NOMO-1 treated with DMSO at 0.1 percent for 48 hours (cell line): ENCODE measurements around the gene ERG28.
"Not testable (repeated sequence)": the region's sequence is repeated elsewhere in the genome, so short reads cannot be mapped to it uniquely, and the experiment has no call there.

Source experiments
- DNase-seq: peaks from one replicate; lab custom pipeline; 2025; ENCODE audit not compliant: unreplicated experiment; lab: John Stamatoyannopoulos, UW

ERG28 gene, protein sequence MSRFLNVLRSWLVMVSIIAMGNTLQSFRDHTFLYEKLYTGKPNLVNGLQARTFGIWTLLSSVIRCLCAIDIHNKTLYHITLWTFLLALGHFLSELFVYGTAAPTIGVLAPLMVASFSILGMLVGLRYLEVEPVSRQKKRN

DNA sequence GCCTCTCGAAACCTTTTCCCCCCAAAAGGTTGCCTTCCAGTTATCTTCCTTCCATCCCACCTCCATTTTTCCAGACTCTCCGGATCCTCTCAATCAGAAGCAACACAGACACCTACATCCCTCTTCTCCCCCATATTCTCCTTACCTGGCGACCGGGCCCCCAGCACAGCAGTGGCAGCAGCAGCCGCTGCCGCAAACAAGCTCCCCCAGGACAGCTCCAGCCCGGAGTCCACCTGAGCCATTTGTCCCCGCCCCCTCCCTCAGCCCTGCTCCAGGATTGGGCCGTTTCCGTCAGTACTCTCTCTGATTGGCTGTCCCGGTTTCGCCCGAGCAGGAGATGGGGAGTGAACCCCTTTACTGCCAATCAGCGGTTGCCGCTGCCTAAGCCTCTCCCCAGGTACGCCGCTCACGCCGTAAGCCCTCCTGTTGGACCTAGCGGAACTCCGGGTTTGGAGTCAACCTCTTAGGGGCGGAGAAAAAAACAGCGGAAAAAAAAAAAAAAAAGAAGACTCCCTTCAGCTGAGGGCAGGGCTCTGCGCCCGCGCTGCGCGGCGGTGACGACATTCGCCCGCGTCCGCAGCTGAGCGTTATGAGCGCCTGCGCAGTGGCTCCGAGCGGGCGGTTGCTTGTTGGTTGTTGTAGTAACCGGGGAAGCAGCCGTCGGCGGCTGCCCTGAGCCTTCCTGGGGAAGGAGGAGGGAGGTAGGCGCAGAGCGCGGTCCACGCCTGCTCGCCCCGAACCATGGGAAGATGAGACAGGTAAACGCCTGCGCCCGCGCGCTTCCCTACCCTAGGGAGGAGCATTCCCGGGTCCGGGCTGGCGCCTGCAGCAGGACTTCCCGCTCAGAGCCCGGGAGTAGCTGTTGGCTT is at the start of gene ERG28, which contains the start of gene TTLL5:
Gene ERG28, minus strand, starts transcription at position 247 of the 869 bp plus-strand sequence. CDS start 3,374 bp downstream, outside the sequence.
Gene TTLL5, plus strand, starts transcription at position 617 of the 869 bp plus-strand sequence. CDS start 1,904 bp downstream, outside the sequence.
- DNase-seq, result peak; percentile 98

GRCh38 chr14:75709207-75709812 is 48.6 kb upstream of the ERG28 start:
- DNase-seq, result peak; percentile 63

GRCh38 chr14:75705014-75705413 is 44.3 kb upstream of the ERG28 start:
- DNase-seq, result no peak

DNA sequence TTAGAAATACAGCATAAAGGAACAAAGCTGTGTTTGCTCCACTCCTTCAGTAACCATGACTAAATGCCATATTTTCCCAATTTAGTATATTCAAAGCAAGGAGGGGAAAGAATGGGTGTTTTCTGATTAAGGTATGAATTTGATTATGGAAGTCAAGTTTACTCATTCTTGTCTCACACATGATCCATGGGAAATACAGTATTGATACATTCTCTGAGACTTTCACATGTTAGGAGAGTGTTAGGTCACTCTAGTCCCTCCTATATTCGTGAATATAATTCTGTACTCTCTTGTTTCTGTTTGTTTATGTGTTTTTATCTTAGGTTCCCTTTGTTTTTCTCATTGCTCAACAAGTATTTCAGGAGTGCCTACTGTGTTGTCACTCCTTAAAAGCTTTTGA is 42.8 kb upstream of the ERG28 start:
- no peak for DNase-seq

DNA sequence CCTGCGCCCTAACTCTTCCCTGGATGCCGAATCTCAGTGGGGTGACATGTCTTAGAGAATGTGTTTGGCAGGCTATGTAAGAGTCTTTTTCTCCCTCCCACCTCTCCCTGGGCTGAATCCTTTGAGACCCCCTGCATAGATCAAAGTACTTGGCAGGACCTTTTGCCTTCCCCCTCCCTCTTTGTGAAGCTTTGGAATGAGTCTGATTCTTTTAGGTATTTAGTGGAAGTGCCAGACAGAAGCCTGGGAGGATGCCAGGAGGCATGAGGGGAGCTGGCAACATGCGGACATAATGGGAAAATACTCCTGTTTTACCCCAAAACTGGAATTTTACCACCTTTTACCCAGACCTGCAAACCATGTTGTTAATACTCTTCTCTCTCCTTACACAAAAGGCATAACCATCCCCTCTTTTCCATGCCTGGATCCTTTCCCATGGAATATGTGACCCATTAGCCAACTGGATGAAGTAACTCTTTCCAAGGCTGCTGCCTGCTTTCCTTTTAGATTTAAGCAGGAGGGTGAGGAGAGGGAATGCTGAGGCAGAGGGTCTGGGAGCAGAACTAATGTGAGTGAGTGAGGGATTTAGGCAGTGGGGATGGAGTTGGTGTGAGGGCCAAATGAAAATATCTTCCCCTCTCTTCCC is 42.1 kb upstream of the ERG28 start:
- no peak for DNase-seq

- no peak for DNase-seq
These were observed 41.4 kb upstream of the ERG28 start for GRCh38 chr14:75702122-75702521.

GRCh38 chr14:75700295-75700694 is 39.6 kb upstream of the ERG28 start:
- no peak for DNase-seq

DNA sequence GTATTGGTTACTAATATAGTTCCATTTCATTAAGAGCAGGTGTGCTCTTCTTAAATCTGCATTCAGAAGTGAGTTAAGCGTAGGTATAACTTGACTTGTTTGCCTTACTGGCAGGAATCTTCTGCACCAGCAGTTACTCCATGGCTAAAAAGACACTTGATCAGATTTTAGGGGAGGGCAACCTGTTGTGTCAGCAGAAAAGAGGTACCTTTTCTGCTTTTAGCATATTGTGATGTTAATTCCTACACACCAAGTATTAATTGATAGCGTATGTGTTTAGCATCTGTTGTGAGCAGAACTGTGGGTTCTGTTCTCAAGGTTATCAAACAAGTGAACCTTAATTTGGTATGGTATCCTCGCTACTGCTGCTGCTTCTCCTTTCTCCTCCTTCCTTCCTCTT is 38.7 kb upstream of the ERG28 start:
- DNase-seq, result peak; percentile 19

GRCh38 chr14:75697918-75698317 is 37.2 kb upstream of the ERG28 start:
- no peak for DNase-seq

DNA sequence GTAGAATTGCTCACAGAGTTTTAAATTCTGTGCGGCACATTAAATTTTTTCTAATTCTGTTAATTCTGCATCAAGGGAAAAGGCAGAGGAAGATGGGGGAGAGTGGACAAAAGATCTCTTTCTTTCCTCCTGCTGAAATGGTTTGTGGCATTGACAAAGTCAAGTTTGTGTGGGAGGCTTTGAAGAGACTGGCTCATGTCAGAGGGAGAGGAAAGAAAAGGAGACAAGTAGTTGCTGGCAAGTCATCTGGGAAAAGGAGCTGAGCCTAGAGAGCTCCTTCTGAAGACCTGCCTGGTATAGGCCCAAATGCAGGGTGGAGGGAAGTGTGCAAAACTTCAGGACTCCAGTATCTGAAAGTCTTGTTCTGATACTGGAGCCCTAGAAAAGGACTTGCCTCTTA is 36.7 kb upstream of the ERG28 start:
- DNase-seq, result no peak

DNA sequence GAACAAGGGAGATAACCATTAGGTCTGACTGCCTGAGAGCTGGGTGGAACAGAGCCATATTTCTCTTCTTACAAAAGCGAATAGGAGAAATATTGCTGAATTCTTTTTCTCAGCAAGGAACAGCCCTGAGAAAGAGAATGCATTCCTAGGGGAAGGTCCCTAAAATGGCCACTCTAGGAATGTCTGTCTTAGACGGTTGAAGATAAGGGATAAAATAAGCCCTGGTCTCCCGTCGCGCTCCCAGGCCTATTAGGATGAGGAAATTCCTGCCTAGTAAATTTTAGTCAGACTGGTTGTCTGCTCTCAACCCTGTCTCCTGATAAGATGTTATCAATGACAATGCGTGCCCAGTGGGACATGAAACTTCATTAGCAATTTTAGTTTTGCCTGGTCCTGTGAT is 34.3 kb upstream of the ERG28 start:
- DNase-seq, result not testable (repeated sequence)

GRCh38 chr14:75690010-75690409 is 29.3 kb upstream of the ERG28 start:
- DNase-seq, result no peak

DNA sequence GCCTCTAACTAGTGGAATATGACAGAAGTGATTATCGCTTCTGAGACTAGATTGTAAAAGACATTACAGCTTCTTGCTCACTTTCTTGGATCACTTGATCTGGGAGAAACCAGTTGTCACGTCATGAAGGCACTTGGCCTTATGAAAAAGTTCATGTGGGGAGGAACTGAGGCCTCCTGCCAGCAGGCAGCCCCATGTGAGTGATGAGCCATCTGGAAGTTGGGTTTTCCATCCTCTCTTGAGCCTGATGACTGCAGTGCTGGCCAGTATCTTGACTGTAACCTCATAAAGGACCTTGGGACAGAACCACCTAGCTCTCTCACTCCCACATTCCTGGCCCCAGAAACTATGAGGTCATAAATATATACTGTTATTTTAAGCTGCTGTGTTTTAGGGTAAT is 28.3 kb upstream of the ERG28 start:
- no peak for DNase-seq

GRCh38 chr14:75685910-75686309 is 25.2 kb upstream of the ERG28 start:
- no peak for DNase-seq

GRCh38 chr14:75675265-75675960 is 14.7 kb upstream of the ERG28 start:
- no peak for DNase-seq

- no peak for DNase-seq
These were observed 12.8 kb upstream of the ERG28 start for GRCh38 chr14:75673345-75674035.

GRCh38 chr14:75672605-75673192 is 12.0 kb upstream of the ERG28 start:
- DNase-seq, result no peak

- DNase-seq, result no peak
These were observed 6.6 kb upstream of the ERG28 start for GRCh38 chr14:75667099-75667765.

DNA sequence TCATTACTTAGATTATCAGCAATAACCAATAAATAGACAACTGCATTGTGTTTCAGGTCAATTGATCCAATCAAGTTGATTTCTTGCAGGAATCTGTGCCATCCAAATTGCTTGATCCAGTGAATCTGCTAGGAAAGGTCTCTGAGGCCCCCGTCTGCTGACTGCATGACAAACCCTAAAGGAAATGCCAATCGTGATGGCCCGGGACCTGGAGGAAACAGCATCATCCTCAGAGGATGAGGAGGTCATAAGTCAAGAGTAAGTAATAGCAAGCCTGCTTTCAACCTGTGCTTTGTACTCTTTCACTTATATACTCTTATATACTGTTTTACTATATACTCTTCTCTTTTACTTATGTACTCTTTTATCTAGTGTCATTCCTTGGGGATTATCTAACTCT is 2.3 kb upstream of the ERG28 start:
- DNase-seq, result no peak

GRCh38 chr14:75661499-75661814 is 781 bp upstream of the ERG28 start:
- DNase-seq, result no peak
